Stimulated activated CD4-positive, alpha-beta T cell treated with anti-CD3 and anti-CD28 coated beads, Interleukin-12 subunit alpha, Interleukin-12 subunit beta, amount 100 ng/mL, for 4 hours (primary cell): Measurements from ENCODE around the gene TMCO4.
"Not testable (repeated sequence)": the region's sequence is repeated elsewhere in the genome, so short reads cannot be mapped to it uniquely, and the experiment has no call there.

Source experiments
- DNase-seq: peaks from one replicate; pipeline ENCODE4 v3.0.0-alpha.2; 2020

The TMCO4 gene

GRCh38 chr1:19651141-19651737, 148.5 kb downstream of the TMCO4 start:
- DNase-seq = no peak

- DNase-seq = no peak
These were observed 149.1 kb downstream of the TMCO4 start for GRCh38 chr1:19650416-19651140.

DNA sequence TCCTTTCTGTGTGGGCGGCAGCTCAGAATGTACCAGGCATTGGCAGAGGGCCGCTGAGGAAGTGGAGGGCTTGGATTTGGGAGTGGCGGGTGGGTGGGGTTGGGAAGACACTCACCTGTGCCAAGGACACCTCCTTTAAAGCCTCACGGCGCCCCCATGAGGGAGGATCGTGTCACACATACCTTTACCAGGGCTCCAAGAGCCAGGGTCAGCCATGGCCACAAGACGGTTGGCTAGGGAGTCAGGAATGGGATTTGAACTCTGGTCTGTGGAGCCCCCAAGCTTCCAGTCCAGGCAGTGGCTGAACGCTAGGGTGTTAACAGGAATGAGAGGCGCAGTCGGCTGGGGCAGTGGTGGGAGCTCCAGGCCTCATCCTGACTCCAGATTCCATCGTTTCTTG, 151.0 kb downstream of the TMCO4 start:
- no peak for DNase-seq

DNA sequence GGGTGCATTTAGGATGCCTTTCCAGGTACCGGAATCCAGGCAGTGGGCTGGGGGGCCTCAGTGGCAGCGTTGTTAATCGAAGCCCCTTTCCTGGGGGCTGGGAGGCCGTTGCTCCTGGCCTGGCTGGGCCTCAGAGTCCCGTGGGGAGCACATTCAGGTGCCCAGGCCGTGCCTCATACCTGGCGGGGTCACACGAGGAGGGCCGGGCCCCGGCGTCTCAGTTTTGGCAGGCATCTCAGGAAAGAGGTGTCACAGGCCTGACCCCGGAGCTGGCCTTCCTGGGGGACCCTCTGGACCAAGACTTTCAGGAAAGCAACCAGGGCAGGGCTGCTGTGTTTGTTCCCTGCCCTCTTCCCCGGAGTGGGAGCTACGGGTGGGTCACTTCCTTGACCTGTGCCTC, 151.5 kb downstream of the TMCO4 start:
- no peak for DNase-seq

GRCh38 chr1:19647643-19648042, 152.1 kb downstream of the TMCO4 start:
- no peak for DNase-seq

GRCh38 chr1:19646377-19647319, 153.1 kb downstream of the TMCO4 start:
- no peak for DNase-seq

- no peak for DNase-seq
These were observed 154.1 kb downstream of the TMCO4 start for GRCh38 chr1:19645411-19646251.

GRCh38 chr1:19644681-19645410, 154.9 kb downstream of the TMCO4 start:
- peak; percentile 54 for DNase-seq

DNA sequence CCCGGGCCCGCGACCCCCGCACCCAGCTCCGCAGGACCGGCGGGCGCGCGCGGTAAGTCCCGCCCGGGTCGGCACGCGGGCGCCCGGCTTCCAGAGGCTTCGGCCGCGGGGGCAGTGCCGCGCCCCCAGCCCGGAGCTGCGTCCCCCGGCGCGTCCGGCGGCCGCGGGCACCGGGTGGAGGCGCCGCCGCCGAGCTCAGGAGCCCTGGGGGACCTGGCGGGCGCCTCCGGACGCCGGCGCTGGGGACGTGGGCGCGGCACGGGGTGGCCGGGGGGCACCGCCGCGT, 155.4 kb downstream of the TMCO4 start:
- DNase-seq = no peak

DNA sequence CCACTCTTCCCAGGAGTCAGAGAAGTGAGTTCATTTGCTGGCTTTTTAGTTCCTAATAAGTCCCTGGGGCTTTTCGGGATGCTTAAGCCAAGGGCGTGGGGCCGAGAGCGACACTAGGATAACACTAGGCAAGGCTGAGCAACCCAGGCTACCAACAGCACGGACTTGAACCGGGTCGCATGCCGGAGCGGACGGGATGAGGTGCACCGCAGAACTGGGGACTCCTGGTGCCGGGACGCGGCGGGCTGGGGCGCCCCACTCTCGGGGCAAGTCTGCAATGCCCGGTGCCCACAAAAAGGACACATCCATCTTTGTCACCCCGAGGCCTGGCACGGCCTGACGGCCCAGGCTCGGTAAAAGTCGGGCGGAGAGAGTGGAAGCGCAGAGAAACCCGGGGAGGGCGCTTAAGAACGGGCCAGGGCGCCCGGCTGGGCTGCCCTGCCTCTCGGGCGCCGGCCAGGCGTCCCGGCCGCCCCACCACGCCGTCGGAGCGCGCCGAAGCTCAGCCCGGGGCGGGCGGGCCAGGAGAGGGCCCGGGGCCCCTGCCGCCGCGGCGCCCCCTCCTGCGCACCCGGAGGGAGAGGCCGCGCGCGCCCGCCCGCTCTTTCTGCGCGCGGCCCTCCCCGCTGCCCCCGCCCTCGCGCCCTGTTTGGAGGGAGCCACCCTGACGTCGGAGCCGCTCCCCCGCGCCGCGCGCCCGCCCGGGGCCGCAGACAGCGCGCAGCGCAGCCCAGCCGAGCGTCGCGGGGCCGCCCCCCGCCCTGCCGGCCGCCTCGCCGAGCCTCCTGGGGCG, 155.9 kb downstream of the TMCO4 start, which contains the start of gene NBL1:
Gene NBL1, plus strand, starts transcription at position 710 of the 793 bp plus-strand sequence. CDS start 10,720 bp downstream, outside the sequence.
- DNase-seq = peak; percentile 68

- no peak for DNase-seq
These were observed 156.6 kb downstream of the TMCO4 start for GRCh38 chr1:19643121-19643520.

DNA sequence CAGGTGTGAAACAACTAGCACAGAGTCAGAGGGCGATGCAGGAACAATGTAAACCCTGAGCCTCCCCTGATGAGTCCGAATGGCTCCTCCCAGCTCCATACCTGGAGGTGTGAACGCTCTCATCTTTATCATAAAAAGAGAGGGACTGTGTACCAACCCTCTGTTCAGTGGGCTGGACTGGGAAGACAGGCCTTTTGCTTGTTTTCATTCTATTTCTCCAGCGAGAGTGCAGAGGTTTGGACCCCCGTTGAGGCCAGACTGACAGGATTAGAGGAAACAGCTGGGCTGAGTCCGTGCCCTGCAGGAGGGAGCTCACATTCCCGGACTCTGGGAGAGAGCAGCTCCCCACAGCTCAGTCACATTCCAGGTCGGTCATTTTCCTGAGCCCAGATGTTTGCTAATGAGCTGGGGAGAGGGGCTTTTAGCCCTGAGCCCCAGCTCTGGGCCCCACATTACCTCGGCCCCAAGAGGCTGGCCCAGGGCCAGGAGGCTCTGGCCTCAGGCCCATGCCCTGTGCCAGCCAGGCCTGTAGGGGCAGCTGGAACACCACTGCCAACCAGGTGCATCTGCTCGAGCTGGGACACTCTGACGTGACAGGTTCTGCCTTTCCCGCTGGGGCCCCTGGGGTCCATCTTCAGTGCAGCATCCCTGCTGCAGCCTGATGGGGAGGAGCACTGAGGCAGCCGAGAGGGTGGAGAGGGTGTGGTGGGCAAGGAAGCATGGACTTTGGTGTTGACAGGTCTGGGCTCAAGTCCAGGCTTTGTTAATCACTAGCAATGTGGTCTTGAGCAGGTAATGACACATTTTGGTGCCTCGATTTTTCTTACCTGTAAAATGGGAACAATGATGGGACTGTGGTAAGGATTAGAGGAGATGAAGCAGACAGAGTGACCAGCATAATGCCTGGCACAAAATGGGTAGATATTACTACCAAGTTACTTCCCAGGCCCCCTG, 159.1 kb downstream of the TMCO4 start:
- no peak for DNase-seq

DNA sequence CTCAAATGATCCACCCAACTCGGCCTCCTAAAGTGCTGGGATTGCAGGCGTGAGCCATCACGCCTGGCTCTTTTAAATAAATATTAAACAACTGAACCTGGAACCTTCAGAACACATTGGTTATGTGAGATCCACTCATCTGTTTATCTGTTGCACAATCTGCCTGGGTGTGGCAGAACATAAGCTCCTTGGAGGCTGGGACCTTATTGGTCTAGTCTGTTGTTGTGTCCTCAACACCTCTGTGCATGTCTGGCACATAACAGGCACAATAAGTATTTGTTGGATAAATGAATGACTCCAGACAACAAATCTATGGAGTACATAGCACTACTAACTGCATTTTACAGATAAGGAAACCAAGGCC, 159.7 kb downstream of the TMCO4 start:
- no peak for DNase-seq

- DNase-seq = not testable (repeated sequence)
These were observed 160.5 kb downstream of the TMCO4 start for GRCh38 chr1:19639228-19639627.

GRCh38 chr1:19637606-19638005, 162.1 kb downstream of the TMCO4 start:
- DNase-seq = no peak

GRCh38 chr1:19636749-19637148, 163.0 kb downstream of the TMCO4 start:
- DNase-seq = not testable (repeated sequence)

- DNase-seq = no peak
These were observed 163.7 kb downstream of the TMCO4 start for GRCh38 chr1:19636065-19636464.

GRCh38 chr1:19635646-19636045, 164.1 kb downstream of the TMCO4 start:
- DNase-seq = no peak

GRCh38 chr1:19635064-19635463, 164.7 kb downstream of the TMCO4 start:
- DNase-seq = not testable (repeated sequence)

- no peak for DNase-seq
These were observed 166.6 kb downstream of the TMCO4 start for GRCh38 chr1:19633106-19633505.
